ENCODE results near the gene B2M.
"Not testable (repeated sequence)": the region's sequence is repeated elsewhere in the genome, so short reads cannot be mapped to it uniquely, and the experiment has no call there.

Gene B2M

GRCh38 chr15:44726568-44727484, 15.5 kb downstream of the B2M start:
- DNase-seq: peak; percentile 70

- DNase-seq: no peak
Measured at GRCh38 chr15:44727485-44728231, 16.3 kb downstream of the B2M start.

- not testable (repeated sequence) for DNase-seq
Measured at GRCh38 chr15:44728232-44728575, 16.9 kb downstream of the B2M start.

- peak; percentile 95 for DNase-seq
Measured at GRCh38 chr15:44728576-44729407, 17.5 kb downstream of the B2M start.

DNA sequence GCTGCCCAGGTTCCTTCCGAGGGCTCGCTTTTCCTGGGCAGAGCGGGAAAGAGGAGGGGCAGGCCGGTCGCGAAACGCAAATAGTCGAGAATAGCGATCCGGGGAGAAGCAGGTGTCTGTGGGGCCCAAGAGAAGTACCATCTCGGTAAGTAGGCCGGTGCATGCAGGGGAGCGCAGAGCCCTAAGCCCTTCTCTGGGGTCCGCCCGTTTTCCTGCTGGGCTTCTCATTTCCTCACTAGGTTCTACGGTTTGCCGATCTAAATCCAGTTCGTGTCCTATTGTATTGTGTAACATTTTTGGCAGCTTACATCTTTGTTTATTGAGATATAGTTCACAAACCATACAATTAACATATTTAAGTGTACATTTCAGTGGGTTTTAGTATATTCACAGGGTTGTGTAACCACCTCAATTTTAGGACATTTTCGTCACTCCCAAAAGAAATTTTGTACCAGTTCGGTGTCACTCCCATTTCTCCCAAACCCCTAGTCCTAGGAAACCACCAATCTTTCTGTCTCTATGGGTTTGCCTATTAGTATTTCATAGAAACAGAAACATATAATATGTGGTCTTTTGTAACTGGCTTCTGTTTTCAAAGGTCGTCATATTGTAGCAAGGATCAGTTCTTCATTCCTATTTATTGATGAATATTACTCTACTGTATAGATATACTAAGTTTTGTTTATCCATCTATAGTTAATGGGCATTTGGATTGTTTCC, 18.3 kb downstream of the B2M start:
- peak; percentile 54 for DNase-seq

DNA sequence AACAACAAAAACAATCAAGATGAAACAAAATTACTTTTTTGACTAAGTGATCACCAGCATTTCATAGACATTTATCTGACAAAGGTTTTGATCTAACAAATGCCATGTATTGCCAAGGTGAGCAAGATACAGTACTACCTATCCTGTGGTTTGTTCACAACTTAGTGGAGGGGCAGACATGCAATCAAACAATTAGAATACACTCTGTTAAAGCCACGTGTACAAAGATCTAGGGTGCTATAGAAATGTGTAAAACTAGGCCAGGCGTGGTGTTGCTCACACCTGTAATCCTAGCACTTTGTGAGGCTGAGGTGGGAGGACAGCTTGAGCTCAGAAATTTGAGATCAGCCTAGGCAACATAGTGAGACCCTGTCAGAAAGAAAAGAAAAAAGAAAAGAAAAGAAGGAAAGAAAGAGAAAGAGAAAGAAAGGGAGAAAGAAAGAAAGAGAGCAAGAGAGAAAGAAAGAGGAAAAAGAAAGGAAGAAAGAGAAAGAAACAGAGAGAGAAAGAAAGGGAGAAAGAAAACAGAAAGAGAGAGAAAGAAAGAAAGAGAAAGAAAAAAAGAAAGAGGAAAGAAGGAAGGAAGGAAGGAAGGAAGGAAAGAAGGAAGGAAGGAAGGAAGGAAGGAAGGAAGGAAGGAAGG, 23.6 kb downstream of the B2M start:
- no peak for DNase-seq

DNA sequence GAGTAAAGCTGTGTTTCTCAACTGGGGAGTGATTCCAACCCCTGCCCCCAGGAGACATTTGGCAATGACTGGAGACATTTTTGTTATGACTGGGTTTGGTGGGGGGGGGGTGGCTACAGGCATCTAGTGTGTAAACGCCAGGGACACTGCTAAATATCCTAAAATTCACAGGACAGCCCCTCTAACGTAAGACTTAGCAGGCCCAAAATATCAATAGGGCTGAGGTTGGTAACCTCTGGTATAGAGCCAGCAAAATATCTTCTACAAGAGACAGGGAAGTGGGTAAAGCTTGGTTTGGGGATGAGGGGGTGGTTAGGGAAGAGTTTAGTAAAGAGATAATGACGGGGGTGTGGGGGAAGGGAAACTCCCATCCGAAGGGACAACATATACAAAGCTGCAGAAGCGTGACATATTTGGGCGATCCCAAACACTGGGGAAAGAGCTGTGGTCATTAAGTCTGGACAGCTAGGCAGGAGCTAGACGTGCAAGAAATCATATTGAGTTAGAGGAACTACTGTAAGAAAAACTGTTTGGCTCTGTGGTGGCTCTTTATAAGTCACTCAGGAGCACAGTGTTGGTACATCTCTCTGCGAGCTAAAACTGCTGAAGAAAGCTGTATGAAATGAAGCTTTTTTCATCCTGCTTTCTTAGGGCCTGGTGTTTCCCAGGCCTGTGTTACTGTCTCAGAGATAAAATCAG, 24.3 kb downstream of the B2M start:
- DNase-seq: peak; percentile 64

- DNase-seq: no peak
Measured at GRCh38 chr15:44736181-44736765, 25.0 kb downstream of the B2M start, which contains the start of gene TRIM69. TRIM69 (plus strand) TSS chr15:44736528; CDS start chr15:44736705, 177 bp downstream.

- no peak for DNase-seq
Measured at GRCh38 chr15:44738340-44738984, 27.1 kb downstream of the B2M start.

DNA sequence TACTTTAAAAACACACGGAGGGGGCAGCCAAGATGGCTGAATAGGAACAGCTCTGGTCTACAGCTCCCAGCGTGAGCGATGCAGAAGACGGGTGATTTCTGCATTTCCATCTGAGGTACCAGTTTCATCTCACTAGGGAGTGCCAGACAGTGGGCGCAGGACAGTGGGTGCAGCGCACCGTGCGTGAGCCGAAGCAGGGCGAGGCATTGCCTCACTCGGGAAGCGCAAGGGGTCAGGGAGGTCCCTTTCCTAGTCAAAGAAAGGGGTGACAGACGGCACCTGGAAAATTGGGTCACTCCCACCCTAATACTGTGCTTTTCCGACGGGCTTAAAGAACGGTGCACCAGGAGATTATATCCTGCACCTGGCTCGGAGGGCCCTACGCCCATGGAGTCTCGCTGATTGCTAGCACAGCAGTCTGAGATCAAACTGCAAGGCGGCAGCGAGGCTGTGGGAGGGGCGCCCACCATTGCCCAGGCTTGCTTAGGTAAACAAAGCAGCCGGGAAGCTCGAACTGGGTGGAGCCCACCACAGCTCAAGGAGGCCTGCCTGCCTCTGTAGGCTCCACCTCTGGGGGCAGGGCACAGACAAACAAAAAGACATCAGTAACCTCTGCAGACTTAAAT, 28.0 kb downstream of the B2M start:
- not testable (repeated sequence) for DNase-seq

DNA sequence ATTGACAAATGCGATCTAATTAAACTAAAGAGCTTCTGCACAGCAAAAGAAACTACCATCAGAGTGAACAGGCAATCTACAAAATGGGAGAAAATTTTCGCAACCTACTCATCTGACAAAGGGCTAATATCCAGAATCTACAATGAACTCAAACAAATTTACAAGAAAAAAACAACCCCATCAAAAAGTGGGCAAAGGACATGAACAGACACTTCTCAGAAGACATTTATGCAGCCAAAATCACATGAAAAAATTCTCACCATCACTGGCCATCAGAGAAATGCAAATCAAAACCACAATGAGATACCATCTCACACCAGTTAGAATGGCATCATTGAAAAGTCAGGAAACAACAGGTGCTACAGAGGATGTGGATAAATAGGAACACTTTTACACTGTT, 32.1 kb downstream of the B2M start:
- DNase-seq: not testable (repeated sequence)

- no peak for DNase-seq
Measured at GRCh38 chr15:44753345-44753744, 42.0 kb downstream of the B2M start.

DNA sequence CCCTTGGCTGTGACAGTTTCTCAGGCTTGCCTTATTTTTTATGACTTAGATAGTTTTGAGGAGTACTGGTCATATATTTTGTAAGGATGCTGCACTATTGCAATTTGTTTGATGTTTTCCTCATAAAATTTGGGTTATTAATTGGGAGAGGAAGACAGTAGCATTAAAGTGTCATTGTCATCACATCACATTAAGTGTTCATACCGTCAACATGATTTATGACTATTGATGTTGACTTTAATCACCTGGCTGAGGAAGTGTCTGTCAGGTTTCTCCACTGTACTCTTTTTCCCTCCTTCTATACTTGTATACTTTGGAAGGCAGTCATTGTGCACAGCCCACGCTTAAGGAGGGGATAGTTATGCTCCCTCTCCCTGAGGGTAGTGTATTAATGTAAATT, 51.9 kb downstream of the B2M start:
- no peak for DNase-seq

GRCh38 chr15:44763848-44764247, 52.5 kb downstream of the B2M start:
- no peak for DNase-seq

GRCh38 chr15:44765036-44765435, 53.7 kb downstream of the B2M start:
- DNase-seq: no peak
